HepG2 (cell line): ENCODE data around the gene TGM5. TPM values are rescaled to one million over a fixed set of nuclear protein-coding genes. Genes with fewer than 3 reads are reported as not detected.

Experiments
- AGO2 ChIP-seq: fragments of 200-400 bp; formaldehyde crosslinking; optimal IDR thresholded peaks from 2 replicates; pipeline ENCODE3; 2017; ENCODE audit warnings: mild to moderate bottlenecking, low read depth, low read length, moderate library complexity
- RELA ChIP-seq: sonication (generic); formaldehyde crosslinking; IDR thresholded peaks from 2 replicates; pipeline ENCODE4 v1.4.0; 2020; ENCODE audit warnings: missing genetic modification reagents
- TMF1 ChIP-seq: sonication (generic); formaldehyde crosslinking; IDR thresholded peaks from 2 replicates; pipeline ENCODE4 v1.8.1; 2022; ENCODE audit warnings: low read depth, missing genetic modification reagents
- ZNF280D ChIP-seq: sonication (generic); formaldehyde crosslinking; IDR thresholded peaks from 2 replicates; pipeline ENCODE4 v1.5.1; 2020; ENCODE audit warnings: mild to moderate bottlenecking, missing genetic modification reagents
- polyA plus RNA-seq, 8 experiments: library from polyadenylated mRNA; depleted of rRNA in 3 of 8; stranded (reverse) in 7 of 8; unstranded in 1 of 8; fragments of >200 nt; fragmentation: Illumina TruSeq in 4 of 8; extraction: Trizol in 4 of 8; gene quantifications; 2 replicates each; pipeline versions ENCODE4 v1.2.1 to v1.2.3, GENCODE V29; 2011 to 2016; ENCODE audit warnings: low read depth in 4 of 8, missing spikeins in 1 of 8, mixed read lengths in 1 of 8; ENCODE audit not compliant: insufficient read depth in 1 of 8
- total RNA-seq, 5 experiments: library from RNA; depleted of rRNA; stranded (reverse); fragments of >200 nt; fragmentation: Illumina TruSeq; extraction: Trizol; gene quantifications; 2 replicates each; pipeline ENCODE4 v1.2.3, GENCODE V29; 2016; ENCODE audit warnings: low read depth in 1 of 5
- TF ChIP-seq, protein P1 (sequence below): sonication (generic); formaldehyde crosslinking; IDR thresholded peaks from 2 replicates; pipeline ENCODE4 v1.5.1; 2020; ENCODE audit warnings: missing genetic modification reagents, mild to moderate bottlenecking, borderline replicate concordance
- TF ChIP-seq, protein P2 (sequence below), 2 experiments: fragments of 450-650 bp in 1 of 2; sonication (generic) in 1 of 2; formaldehyde crosslinking; IDR thresholded peaks; 2 replicates each; pipeline versions ENCODE4 v1.5.0 to v1.8.0; 2020 to 2022; ENCODE audit warnings: mild to moderate bottlenecking in 1 of 2, missing genetic modification reagents in 1 of 2
- TF ChIP-seq, protein P3 (sequence below): sonication (generic); formaldehyde crosslinking; IDR thresholded peaks from 2 replicates; pipeline ENCODE4 v1.5.0; 2020; ENCODE audit warnings: missing genetic modification reagents

Gene TGM5
- total and polyA plus RNA-seq, 2 of the 13 experiments (the other 11 are each of a cell fraction or from before 2014, with no cell fraction given) = 0.18 to 0.65 TPM

DNA sequence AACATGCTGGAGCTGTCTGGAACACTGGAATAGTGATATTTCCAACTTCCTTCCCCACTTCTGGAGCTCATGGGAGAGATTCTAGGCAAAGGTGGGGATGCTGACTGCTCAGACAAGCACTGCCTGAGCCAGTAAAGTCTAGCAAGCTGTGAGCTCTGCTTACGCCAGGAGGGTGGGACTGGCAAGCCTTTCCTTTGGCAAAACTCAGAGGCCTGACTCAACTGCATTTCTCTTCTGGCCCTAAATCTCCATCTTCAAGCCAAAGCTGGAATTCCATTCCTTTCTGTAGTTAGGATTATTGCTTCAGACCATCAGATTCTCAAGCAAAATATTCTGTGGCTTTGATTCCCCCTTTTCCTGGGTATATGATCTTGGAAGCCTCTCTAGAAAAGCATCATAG lies 25.6 kb downstream of the TGM5 start (continued):
- no peak for TF ChIP-seq TMF1 (CRISPR knock-in tag)
- TF ChIP-seq AGO2 = no peak
- no peak for TF ChIP-seq ZNF280D
- TF ChIP-seq, protein P1, sequence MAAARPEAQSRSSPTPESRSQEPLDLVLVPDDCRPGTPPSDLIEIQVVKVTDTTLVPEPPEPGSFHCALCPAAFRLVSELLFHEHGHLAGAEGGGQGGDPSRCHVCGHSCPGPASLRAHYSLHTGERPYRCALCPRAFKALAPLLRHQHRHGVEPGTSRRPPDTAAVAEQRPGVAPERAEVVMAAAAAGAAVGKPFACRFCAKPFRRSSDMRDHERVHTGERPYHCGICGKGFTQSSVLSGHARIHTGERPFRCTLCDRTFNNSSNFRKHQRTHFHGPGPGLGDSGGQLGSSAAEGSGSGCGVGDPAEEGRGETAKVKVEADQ (CRISPR knock-in tag) = no peak
- TF ChIP-seq, protein P2, sequence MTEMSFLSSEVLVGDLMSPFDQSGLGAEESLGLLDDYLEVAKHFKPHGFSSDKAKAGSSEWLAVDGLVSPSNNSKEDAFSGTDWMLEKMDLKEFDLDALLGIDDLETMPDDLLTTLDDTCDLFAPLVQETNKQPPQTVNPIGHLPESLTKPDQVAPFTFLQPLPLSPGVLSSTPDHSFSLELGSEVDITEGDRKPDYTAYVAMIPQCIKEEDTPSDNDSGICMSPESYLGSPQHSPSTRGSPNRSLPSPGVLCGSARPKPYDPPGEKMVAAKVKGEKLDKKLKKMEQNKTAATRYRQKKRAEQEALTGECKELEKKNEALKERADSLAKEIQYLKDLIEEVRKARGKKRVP (CRISPR knock-in tag; IDR thresholded peaks at IDR 0.05) = no peak
- no peak for TF ChIP-seq RELA (CRISPR knock-in tag)
- TF ChIP-seq, protein P3, sequence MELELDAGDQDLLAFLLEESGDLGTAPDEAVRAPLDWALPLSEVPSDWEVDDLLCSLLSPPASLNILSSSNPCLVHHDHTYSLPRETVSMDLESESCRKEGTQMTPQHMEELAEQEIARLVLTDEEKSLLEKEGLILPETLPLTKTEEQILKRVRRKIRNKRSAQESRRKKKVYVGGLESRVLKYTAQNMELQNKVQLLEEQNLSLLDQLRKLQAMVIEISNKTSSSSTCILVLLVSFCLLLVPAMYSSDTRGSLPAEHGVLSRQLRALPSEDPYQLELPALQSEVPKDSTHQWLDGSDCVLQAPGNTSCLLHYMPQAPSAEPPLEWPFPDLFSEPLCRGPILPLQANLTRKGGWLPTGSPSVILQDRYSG (CRISPR knock-in tag) = no peak
- TF ChIP-seq, all 625 proteins: peak for 0
